HG03378 (cell line): Measurements from ENCODE around the gene PKD2.
"Not testable (repeated sequence)": the region's sequence is repeated elsewhere in the genome, so short reads cannot be mapped to it uniquely, and the experiment has no call there.

Experiments
- ATAC-seq: cut with Tn5 transposase; IDR thresholded peaks from one replicate; pipeline ENCODE4 v1.9.1; 2021; ENCODE audit warnings: mild to moderate bottlenecking, moderate library complexity; ENCODE audit not compliant: unreplicated experiment

PKD2 gene

DNA sequence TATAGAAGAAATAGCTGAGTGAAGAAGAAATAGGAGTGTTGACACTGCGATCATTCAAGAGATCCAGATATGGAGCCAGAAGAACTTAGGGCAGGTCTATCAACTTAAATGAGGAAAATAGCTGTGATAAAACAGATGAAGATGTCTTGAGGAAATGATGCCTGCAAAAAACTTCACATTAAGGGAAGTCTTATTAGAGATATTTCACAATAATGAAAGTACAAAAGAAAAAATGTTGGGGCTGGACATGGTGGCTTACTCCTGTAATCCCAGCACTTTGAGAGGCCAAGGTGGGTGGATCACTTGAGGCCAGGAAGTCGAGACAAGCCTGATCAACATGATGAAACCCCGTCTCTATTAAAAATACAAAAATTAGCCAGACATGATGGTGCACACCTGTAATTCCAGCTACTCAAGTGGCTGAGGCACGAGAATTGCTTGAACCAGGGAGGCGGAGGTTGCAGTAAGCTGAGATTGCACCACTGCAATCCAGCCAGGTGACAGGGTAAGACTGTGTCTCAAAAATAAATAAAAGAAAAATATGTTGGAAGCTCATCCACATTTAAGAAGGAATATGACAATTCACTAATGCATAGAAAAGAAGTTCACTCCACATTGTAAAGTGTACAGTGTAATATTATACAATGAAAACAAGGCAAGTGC lies 56.3 kb downstream of the PKD2 start:
- no peak for ATAC-seq

DNA sequence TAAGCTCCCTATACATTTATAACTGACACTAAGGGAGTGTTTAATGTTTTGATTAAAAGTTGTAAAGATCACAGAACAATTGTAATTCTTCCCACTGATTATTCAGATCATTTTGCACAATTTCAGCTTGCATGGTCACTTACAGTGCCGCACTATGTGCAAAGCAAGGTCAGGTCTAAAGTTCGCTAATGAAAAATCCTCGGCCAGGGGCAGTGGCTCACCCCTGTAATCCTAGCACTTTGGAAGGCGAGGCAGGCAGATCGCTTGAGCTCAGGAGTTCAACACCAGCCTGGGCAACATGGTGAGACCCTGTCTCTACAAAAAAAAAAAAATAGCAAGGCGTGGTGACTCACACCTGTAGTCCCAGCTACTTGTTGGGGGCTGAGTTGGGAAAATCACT lies 57.0 kb downstream of the PKD2 start:
- ATAC-seq, result no peak

DNA sequence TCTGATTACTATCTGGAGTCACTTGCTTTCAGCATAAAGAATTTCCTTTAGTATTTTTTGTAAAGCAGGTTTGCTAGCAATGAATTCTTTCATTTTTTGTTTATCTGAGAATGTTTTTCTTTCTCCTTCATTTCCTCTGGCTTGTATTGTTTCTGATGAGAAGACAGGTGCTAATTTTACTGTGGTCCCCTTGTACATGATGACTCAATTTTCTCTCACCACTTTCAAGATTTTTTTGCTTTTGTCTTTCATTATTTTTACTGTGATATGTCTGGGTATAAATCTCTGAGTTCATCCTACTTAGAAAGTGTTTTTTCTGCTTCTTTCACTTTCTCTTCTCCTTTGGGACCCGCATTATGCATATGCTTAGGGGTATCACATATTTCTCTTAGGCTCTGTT lies 62.6 kb downstream of the PKD2 start:
- no peak for ATAC-seq

DNA sequence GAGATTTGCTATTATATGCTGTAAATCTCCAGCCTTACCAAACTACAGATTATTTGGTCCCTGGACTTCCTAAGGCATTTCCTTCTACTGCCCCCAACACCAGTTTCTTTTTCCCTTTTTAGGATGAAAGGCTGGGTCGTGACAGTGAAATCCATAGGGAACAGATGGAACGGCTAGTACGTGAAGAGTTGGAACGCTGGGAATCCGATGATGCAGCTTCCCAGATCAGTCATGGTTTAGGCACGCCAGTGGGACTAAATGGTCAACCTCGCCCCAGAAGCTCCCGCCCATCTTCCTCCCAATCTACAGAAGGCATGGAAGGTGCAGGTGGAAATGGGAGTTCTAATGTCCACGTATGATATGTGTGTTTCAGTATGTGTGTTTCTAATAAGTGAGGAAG lies 67.9 kb downstream of the PKD2 start:
- no peak for ATAC-seq

DNA sequence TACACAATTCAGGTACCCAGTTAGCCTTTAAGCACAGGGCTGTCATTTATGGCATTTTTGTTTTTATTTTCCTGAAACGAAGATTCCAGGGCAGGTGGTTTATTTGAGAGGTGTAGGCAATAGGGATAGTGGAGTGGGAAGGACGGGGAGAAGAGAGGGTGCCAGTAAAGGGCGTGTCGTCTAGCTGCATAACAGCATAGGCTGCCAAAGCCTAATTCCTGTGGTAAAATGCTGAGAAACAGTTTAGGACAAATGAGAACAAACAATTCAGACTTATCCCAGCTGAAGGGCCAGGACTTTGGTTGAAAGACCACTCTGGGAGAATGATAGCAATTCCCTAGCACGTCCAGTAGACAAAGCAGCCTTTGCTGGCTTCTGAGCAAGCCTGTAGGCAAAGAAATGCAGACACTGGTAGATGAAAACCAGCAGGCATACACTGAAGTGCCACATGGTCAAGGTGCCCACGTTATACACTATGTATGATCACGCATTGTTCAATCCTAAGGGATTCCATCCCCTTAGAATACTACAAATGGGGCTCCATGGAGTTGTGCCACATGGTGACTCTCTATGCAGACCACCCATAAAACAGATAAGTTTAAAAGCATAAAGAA lies 70.6 kb downstream of the PKD2 start:
- ATAC-seq, result no peak

DNA sequence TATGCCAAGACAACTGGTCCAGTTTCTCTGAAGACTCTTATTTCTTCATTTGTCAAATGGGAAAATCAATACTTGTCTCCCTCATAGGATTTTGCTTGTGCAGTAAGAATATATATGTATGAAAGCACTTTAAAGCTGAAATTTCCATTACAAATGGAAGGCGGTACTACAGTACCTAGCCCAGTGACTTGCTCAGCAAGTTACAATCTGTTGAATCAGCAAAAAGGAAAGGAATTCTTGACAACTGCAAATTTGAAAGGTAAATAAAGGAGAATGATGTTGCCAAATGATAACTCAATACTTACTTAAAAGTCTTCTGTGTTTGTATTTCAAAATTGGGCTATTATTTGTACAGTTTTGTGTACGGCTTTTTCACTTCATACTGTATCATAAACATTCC lies 71.1 kb downstream of the PKD2 start:
- no peak for ATAC-seq

DNA sequence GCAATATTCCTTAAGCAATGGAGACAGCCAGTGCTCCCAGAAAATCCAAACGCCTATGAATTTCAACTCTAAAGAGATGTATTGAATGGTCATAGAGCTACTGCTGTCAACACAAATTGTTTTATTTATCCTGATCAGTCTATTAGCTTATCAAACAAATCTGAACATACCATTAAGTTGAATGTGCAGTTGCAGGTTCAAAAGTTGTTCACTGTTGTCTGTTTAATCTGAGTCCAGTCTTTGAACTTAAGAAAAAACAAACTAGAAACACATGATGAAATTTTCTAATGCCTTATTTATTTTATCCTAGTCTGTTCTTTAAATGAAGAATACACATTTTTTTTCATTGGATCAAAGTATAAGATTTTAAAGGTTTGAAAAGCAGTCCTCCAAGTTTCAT lies 73.2 kb downstream of the PKD2 start:
- no peak for ATAC-seq

DNA sequence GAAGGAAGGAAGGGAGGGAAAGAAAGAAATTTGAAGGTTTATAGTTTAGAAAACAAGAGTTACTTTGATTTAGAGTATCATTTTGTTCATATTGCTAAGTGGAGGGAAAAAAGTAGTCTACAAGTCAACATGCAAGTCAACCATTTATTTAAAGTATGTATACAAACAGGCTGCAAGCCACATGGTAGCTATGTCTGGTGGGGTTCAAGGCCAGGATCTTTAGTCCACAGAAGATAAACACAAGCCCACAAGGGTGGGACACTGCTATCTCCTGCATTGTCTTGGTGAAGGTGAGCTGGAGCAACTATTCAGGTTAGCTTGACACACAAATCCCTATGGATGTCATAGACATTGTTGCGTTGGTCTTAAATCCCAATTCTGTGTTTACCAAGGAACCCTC lies 79.6 kb downstream of the PKD2 start:
- ATAC-seq, result no peak

DNA sequence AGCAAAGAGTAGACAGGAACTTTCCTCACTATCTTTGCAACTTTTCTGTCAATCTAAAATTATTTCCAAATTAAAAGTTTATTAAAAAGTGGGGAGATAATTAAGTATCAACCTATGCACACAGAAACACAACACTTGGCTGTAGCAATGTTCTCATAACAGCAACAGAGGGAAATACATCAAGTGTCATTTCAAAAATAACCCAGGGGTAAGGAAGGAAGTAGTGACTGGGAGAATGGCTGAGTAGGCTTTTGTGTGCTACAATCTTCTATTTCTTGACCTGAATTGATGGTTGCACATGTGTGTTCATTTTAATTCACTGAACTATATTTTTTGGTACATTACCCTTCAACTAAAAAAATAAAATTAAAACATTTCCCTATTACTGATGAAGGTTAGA lies 83.5 kb downstream of the PKD2 start:
- ATAC-seq, result no peak

DNA sequence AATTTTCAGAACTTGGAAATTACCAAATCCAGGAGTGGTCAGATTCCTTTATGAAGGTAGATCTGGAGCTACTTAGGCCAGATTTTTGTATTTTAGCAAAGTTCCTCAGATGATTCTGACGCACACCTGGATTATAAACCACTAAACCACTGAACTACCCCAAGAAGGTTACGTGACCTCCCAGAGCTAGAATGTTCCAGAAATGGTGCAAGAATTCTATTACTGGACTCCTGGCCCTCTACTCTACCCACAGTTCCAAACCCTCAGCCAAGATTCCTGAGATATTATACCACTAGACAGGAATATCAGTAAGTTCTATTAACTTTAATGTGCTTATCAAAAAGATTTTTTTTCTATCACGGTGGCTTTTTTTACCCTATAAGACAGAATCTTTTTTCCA lies 83.9 kb downstream of the PKD2 start:
- no peak for ATAC-seq

DNA sequence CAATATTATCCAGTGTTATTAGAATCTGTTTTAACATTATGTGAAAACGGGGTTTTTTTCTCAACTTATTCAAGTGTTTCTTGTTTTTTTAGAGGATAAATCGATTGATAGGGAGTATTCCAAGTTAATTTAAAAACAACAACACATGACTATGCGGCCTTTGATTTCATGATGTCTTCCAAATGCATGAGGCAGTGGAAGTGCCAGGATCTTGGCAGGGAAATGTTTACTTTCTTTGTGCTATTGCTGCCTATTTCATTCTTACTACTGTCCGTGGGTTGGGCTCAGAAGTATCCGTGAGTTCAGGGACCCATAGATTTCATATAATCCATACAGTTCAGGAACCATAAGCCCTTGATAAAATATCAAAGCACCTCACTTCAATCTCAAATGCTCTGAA lies 86.4 kb downstream of the PKD2 start:
- no peak for ATAC-seq

DNA sequence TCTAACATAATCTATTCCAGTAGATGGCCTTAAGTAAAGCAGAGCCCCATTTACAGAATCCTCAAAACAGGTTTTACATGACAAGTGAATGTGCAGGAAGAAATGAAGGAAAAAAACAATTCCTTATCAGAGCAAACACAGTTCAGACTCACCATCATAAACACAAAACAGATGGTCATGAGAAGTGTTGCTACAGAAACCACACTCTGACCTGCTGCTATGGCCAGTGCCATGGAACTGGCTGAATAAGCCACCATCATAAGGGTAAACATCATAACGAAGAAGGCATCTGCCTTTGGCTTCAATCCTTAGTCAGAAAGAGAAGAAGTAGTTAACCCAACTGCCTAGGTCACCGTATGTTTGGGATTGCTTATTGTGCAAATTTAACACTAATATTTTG lies 89.9 kb downstream of the PKD2 start:
- no peak for ATAC-seq

DNA sequence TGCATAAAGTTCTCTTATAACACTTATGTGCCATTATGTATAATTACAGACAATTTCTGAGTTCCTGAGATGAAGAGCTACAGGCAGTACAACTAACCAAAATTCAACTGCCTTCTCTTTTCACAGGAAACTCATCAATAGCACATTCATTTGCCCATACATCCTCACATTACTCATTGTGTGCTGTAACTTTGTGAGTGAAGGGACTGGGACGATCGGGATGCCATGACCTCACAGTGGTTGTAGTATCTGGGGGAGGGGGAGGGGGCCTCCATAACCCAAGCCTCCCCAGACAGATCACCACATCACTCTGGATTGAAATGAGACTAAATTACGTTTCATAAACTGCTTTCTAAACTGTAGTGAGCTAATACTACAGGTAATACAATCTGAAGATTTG lies 90.3 kb downstream of the PKD2 start:
- no peak for ATAC-seq

DNA sequence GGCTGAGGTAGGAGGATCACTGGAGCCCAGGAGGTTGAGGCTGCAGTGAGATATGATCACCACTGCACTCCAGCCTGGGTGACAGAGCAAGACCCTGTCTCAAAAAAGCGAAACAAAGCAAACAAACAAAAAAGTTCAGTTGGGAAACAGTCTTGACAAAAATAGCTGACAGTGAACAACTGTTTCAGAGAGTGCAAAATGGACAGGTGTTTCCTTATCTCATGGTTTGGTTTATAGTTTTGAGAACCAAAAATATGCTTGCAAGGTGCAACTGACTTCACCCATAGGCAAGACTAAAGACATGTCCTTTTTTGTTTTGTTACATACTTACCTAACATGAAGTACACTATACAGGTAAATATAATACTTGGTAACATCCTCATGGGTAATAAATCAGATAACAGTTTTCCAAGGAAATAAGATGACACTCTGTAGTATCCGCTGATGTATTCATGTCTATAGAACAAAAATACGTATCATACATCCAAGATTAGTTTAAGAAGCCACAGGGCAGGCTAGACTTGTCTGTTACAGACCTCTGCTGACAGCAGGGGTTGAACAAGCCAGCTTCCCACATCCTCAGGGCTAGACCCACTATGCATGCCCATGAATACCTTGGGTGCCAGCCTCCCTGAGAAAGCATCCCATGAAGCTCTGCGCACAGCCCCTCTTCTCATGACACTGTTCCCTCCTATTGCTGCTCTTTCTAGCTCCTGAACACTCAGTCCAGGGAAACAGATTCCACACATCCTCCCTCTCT lies 91.7 kb downstream of the PKD2 start:
- no peak for ATAC-seq

DNA sequence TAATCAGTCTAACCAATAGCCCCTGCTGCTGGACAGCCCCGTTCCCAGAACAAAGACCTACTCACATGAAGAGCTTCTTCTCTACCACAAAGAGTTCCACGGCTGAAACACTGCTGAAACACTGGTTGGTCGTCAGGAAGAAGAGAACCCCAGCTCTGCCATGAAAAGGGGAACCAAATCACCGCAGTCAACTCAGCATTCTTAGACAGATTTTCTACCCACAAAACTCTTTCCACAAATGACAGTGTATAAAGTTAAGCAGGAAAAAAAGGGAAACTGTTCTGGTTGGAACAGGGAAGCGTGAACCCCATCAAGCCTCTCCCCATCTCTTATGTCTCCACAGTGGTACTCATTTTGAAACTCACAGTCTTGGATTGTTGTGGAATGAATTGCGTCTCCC lies 93.7 kb downstream of the PKD2 start:
- ATAC-seq, result no peak

DNA sequence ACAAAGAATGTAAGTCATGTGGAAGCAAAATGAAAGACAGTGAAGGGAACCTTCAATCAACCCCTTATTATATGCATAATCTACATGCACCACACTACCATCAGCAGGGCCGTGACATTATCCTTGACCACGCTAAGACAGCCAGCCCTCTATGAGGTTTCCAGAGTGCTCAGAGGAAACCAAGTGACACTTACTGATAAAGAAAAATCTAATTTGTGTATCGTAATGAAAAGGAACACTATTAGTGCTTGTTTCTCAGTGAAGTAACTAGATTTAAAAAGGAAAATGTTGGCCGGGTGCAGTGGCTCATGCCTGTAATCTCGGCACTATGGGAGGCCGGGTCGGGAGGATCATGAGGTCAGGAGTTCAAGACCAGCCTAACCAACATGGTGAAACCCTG lies 94.6 kb downstream of the PKD2 start:
- ATAC-seq, result no peak

DNA sequence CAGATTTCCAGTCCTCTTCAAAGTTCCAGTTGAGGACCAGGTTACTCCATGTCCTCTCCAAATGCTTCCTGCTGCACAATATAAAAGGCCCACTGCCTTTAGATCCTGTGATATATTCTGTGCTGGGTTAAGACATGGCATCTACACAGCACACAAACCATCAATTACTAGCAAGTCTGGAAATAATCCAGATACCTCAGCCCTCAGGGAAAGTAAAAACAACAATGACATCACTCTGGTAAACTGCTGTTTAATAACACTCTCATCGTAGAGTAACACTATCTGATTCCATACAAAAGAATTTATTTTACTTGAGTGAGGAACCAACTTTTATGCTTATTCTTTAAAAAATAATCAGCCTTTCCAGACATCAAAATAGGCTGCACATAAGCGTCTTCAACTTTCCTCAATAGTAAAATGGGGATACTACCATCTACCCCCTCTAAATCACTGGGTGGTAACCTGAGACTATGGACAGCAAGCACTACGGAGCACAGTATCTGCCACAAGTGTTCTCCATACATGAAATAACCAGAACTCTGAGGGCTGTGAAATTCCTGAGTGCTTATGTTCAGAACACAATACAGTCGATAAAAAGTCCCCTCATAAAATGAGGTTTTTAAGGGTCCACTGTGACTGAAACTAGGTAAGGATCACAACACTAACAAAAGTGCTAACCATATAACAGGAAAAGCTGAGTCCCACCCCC lies 97.6 kb downstream of the PKD2 start:
- no peak for ATAC-seq

DNA sequence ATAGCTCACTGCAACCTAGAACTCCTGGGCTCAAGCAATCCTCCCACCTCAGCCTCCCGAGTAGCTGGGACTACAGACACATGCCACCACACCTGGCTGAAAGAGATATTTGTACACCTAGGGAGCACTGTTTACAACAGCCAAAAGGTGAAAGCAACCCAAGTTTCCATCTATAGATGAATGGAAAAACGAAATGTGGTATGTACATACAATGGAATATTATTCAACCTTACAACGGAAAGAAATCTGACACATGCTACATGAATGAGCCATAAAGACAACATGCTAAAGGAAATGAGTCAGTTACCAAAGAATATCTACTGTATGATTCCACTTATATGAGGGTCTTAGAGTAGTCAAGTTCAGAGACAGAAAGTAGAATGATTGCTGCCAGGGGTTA lies 98.8 kb downstream of the PKD2 start:
- no peak for ATAC-seq

DNA sequence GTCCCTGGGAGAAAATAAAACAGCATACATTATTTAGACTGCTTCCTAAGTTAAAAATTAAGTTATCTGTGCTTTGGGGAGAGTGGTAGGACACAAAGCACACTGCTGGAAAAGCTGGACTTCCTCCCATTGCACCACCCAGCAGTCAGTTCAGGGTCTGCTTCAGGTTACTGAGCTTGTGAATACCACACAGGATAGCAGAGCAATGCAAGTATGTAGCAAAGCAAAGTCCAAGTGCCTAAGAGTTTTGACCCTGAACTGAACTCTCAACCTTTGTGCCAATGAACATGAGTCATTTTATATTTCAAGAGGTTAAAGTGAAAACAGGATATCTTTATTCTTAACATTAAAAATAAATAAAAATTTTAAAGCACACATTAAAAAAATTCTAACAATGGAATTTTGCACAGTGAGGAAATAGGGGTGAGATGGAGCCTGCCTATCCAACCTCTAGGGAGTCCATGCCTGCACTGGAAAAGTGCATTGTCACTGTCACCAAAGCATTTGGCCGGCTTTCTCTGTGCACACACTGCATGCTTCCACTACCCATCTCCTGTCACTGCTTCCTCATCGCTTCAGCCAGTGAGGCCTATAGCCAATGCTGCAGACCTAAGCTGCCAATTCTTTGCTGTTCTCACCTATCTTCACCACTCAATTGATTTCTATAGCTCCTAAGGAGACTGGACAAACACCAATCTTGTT lies 100.1 kb downstream of the PKD2 start:
- ATAC-seq, result no peak

DNA sequence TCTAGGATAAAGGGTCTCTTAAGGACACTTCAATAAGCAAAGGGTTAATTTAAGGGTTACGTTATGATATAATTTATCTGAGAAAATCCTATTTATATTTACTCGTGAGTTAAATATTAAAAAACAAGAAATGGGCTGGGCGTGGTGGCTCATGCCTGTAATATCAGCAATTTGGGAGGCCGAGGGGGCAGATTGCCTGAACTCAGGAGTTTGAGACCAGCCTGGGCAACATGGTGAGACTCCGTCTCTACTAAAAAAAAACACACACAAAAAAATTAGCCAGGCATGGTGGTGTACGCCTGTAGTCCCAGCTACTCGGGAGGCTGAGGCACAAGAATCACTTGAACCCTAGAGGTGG lies 100.7 kb downstream of the PKD2 start:
- not testable (repeated sequence) for ATAC-seq

DNA sequence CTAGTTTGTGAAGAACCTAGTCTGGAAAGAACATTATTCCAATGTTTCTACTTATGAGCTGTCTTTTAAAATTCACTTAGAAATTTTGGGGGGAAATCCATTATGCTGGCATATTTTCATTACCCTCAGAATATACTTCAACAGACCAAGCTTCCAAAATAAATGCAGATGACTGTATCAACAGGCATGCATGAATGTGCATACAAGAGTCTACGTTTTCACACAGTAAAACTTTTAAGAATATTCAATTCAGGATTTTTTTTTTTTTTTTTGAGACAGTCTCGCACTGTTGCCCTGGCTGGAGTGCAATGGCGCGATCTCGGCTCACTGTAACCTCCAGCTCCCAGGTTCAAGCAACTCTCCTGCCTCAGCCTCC lies 101.3 kb downstream of the PKD2 start:
- no peak for ATAC-seq
